Activated B cell treated with CpG ODN at 0.5 μM for 24 hours (primary cell): ENCODE results near the gene EFCAB13. TPM values are rescaled to one million over a fixed set of nuclear protein-coding genes. Genes with fewer than 3 reads are reported as not detected.
"Not testable (repeated sequence)": the region's sequence is repeated elsewhere in the genome, so short reads cannot be mapped to it uniquely, and the experiment has no call there.

ENCODE experiments used
- ATAC-seq: fragments of 200-7000 bp; cut with Tn5 transposase; one replicate; pipeline ENCODE4 v1.10.0; 2021; ENCODE audit warnings: low read depth, mild to moderate bottlenecking, moderate library complexity
- CTCF ChIA-PET: fragments of 350-600 bp; sonication (Branson Sonifier 250); formaldehyde crosslinking; loops from one replicate; lab custom pipeline; 2021; ENCODE audit warnings: antibody characterized with exemption; lab: Charles Lee
- POLR2A ChIA-PET: fragments of 350-600 bp; sonication (Branson Sonifier 250); formaldehyde crosslinking; loops from one replicate; lab custom pipeline; 2021; ENCODE audit warnings: antibody characterized with exemption; lab: Charles Lee
- DNase-seq: peaks from one replicate; pipeline ENCODE4 v3.0.0; 2022
- H3K27ac Mint-ChIP-seq: one replicate; pipeline ENCODE4 v1.8.0; 2020; ENCODE audit warnings: mixed read lengths
- H3K27me3 Mint-ChIP-seq: one replicate; pipeline ENCODE4 v1.8.0; 2021; ENCODE audit warnings: mixed read lengths
- H3K36me3 Mint-ChIP-seq: one replicate; pipeline ENCODE4 v1.8.0; 2021; ENCODE audit warnings: low read depth, mixed read lengths
- H3K4me1 Mint-ChIP-seq: one replicate; pipeline ENCODE4 v1.8.0; 2021; ENCODE audit warnings: mixed read lengths
- H3K4me3 Mint-ChIP-seq: one replicate; pipeline ENCODE4 v1.8.0; 2020; ENCODE audit warnings: mild to moderate bottlenecking, mixed read lengths
- H3K9me3 Mint-ChIP-seq: one replicate; pipeline ENCODE4 v1.8.0; 2020; ENCODE audit warnings: mixed read lengths
- CTCF ChIP-seq: fragments of 200-600 bp; IDR thresholded peaks from one replicate; pipeline ENCODE4 v1.8.0; 2022; ENCODE audit warnings: antibody characterized with exemption, mild to moderate bottlenecking
- intact Hi-C: fragments of 100-400 bp; cut with micrococcal nuclease; formaldehyde crosslinking; loops from one replicate; pipeline ENCODE4 v1.15.1; 2024
- total RNA-seq: library from RNA; stranded (reverse); gene quantifications from 2 replicates; pipeline ENCODE4 v1.2.3, GENCODE V29; 2022

The EFCAB13 gene
- total RNA-seq, 1 donor from 2014 or later: 25.4 TPM

- Mint-ChIP-seq H3K27ac (no peak overlapping the region), H3K4me3 (no peak overlapping the region), H3K9me3 (no peaks in the 10 kb centered on the region), H3K36me3 (peaks cover 43% of the 10 kb centered on the region), H3K4me1 (peaks cover 1% of the 10 kb centered on the region), H3K27me3 (no peaks in the 10 kb centered on the region)
- CTCF ChIA-PET: no interaction called here
- intact Hi-C loops: no loop called here
- POLR2A ChIA-PET: interaction anchor here (0.7 kb wide), 1 partner anchor 11 kb away, joined by 5 read pairs; no protein-coding TSS in a partner anchor
- DNase-seq (no peak), ATAC-seq (no peak)
- TF ChIP-seq CTCF: no peak
Observed at GRCh38 chr17:47352848-47353247, 29.1 kb downstream of the EFCAB13 start.

GRCh38 chr17:47358652-47359051, 34.9 kb downstream of the EFCAB13 start:
- no peak overlapping the region for H3K27ac Mint-ChIP-seq
- CTCF ChIA-PET: no interaction called here
- intact Hi-C loops: no loop called here
- no peaks in the 10 kb centered on the region for H3K4me1 Mint-ChIP-seq
- peaks cover 43% of the 10 kb centered on the region for H3K36me3 Mint-ChIP-seq
- DNase-seq (no peak), ATAC-seq (no peak)
- no peak for TF ChIP-seq CTCF
- no peaks in the 10 kb centered on the region for H3K27me3 Mint-ChIP-seq
- H3K4me3 Mint-ChIP-seq: no peak overlapping the region
- no peaks in the 10 kb centered on the region for H3K9me3 Mint-ChIP-seq
- POLR2A ChIA-PET: no interaction called here

GRCh38 chr17:47363171-47363570, 39.4 kb downstream of the EFCAB13 start:
- TF ChIP-seq CTCF: no peak
- H3K4me3 Mint-ChIP-seq: no peak overlapping the region
- H3K27ac Mint-ChIP-seq: no peak overlapping the region
- POLR2A ChIA-PET: interaction anchor here (0.6 kb wide), 2 partner anchors 11 to 38 kb away, joined by 4 to 5 read pairs; no protein-coding TSS in a partner anchor
- CTCF ChIA-PET: interaction anchor here (1.5 kb wide), 1 partner anchor 253 kb away, joined by 7 read pairs; no protein-coding TSS in a partner anchor
- no peak for ATAC-seq
- H3K27me3 Mint-ChIP-seq: no peaks in the 10 kb centered on the region
- DNase-seq: no peak
- H3K4me1 Mint-ChIP-seq: no peaks in the 10 kb centered on the region
- intact Hi-C loops: no loop called here
- peaks cover 39% of the 10 kb centered on the region for H3K36me3 Mint-ChIP-seq
- no peaks in the 10 kb centered on the region for H3K9me3 Mint-ChIP-seq

- Mint-ChIP-seq H3K27me3 (no peaks in the 10 kb centered on the region), H3K9me3 (peaks cover 5% of the 10 kb centered on the region), H3K4me1 (no peaks in the 10 kb centered on the region), H3K36me3 (peaks cover 51% of the 10 kb centered on the region), H3K4me3 (no peak overlapping the region), H3K27ac (no peak overlapping the region)
- ChIA-PET POLR2A (no interaction called here), CTCF (no interaction called here)
- ATAC-seq (no peak), DNase-seq (no peak)
- TF ChIP-seq CTCF: no peak
- intact Hi-C loops: no loop called here
Observed at GRCh38 chr17:47367257-47367656, 43.5 kb downstream of the EFCAB13 start.

GRCh38 chr17:47368262-47368661, 44.5 kb downstream of the EFCAB13 start:
- no peaks in the 10 kb centered on the region for H3K27me3 Mint-ChIP-seq
- H3K36me3 Mint-ChIP-seq: peaks cover 54% of the 10 kb centered on the region
- ATAC-seq (no peak), DNase-seq (no peak)
- H3K4me3 Mint-ChIP-seq: no peak overlapping the region
- H3K27ac Mint-ChIP-seq: no peak overlapping the region
- H3K4me1 Mint-ChIP-seq: no peaks in the 10 kb centered on the region
- CTCF ChIA-PET: no interaction called here
- TF ChIP-seq CTCF: no peak
- POLR2A ChIA-PET: interaction anchor here (0.8 kb wide), 1 partner anchor 14 kb away, joined by 3 read pairs; no protein-coding TSS in a partner anchor
- H3K9me3 Mint-ChIP-seq: peaks cover 12% of the 10 kb centered on the region
- intact Hi-C loops: no loop called here

- H3K4me3 Mint-ChIP-seq, ATAC-seq, DNase-seq, CTCF ChIA-PET, intact Hi-C loops, H3K27me3 Mint-ChIP-seq, H3K27ac Mint-ChIP-seq, H3K4me1 Mint-ChIP-seq: not testable (repeated sequence)
- Mint-ChIP-seq H3K9me3 (peaks cover 16% of the 10 kb centered on the region), H3K36me3 (peaks cover 51% of the 10 kb centered on the region)
- POLR2A ChIA-PET: interaction anchor here (0.6 kb wide), 1 partner anchor 387 kb away, joined by 3 read pairs; no protein-coding TSS in a partner anchor
Observed at GRCh38 chr17:47370899-47371298, 47.1 kb downstream of the EFCAB13 start.
